HEK293T (cell line): Measurements from ENCODE around the gene HMGCR.

Experiments used
- CTCF ChIA-PET: fragments of 350-600 bp; formaldehyde crosslinking; extraction: SDS; loops from one replicate; lab custom pipeline; 2021; ENCODE audit warnings: antibody characterized with exemption, inconsistent platforms; lab: Yijun Ruan, JAX
- POLR2A ChIA-PET: fragments of 350-600 bp; formaldehyde crosslinking; extraction: SDS; loops from one replicate; lab custom pipeline; 2020; ENCODE audit warnings: antibody characterized with exemption, inconsistent platforms; lab: Yijun Ruan, JAX
- DNase-seq: peaks from one replicate; pipeline ENCODE4 v3.0.0; 2012; ENCODE audit warnings: mixed read lengths; ENCODE audit errors: extremely low spot score
- ARNT ChIP-seq: fragments of 450-650 bp; IDR thresholded peaks from 2 replicates; pipeline ENCODE4 v1.6.1; 2017; ENCODE audit warnings: mild to moderate bottlenecking
- BHLHE40 ChIP-seq: fragments of 450-650 bp; IDR thresholded peaks from 2 replicates; pipeline ENCODE4 v1.6.1; 2016; ENCODE audit warnings: mild to moderate bottlenecking, moderate library complexity, borderline replicate concordance
- CTBP1 ChIP-seq: fragments of 450-650 bp; IDR thresholded peaks from 2 replicates; pipeline ENCODE4 v1.6.1; 2016; ENCODE audit warnings: borderline replicate concordance
- ELF4 ChIP-seq: fragments of 450-650 bp; IDR thresholded peaks from 2 replicates; pipeline ENCODE4 v1.6.1; 2017; ENCODE audit warnings: antibody characterized with exemption
- FOXA1 ChIP-seq: fragments of 450-650 bp; IDR thresholded peaks from 2 replicates; pipeline ENCODE4 v1.6.1; 2016; ENCODE audit warnings: mild to moderate bottlenecking
- FOXK2 ChIP-seq: fragments of 450-650 bp; IDR thresholded peaks from 2 replicates; pipeline ENCODE4 v1.6.1; 2016; ENCODE audit warnings: mild to moderate bottlenecking
- FOXM1 ChIP-seq: fragments of 450-650 bp; IDR thresholded peaks from 2 replicates; pipeline ENCODE4 v1.6.1; 2017; ENCODE audit warnings: mild to moderate bottlenecking, borderline replicate concordance
- HDGF ChIP-seq: fragments of 450-650 bp; IDR thresholded peaks from 2 replicates; pipeline ENCODE4 v1.6.1; 2017; ENCODE audit warnings: antibody characterized with exemption, borderline replicate concordance
- L3MBTL2 ChIP-seq: fragments of 450-650 bp; conservative IDR thresholded peaks from 2 replicates; pipeline ENCODE4 v1.6.1; 2016; ENCODE audit warnings: mild to moderate bottlenecking
- LEF1 ChIP-seq: fragments of 450-650 bp; IDR thresholded peaks from 2 replicates; pipeline ENCODE4 v1.6.1; 2017; ENCODE audit warnings: mild to moderate bottlenecking, borderline replicate concordance
- NFRKB ChIP-seq: fragments of 450-650 bp; IDR thresholded peaks from 2 replicates; pipeline ENCODE4 v1.6.1; 2016; ENCODE audit warnings: mild to moderate bottlenecking, moderate library complexity
- SP1 ChIP-seq: fragments of 450-650 bp; IDR thresholded peaks from 2 replicates; pipeline ENCODE4 v1.6.1; 2017
- SUZ12 ChIP-seq: fragments of 450-650 bp; IDR thresholded peaks from 2 replicates; pipeline ENCODE4 v1.6.1; 2016; ENCODE audit warnings: mild to moderate bottlenecking
- TARDBP ChIP-seq: fragments of 450-650 bp; IDR thresholded peaks from 2 replicates; pipeline ENCODE4 v1.6.1; 2016
- ZNF384 ChIP-seq: fragments of 450-650 bp; IDR thresholded peaks from 2 replicates; pipeline ENCODE4 v1.6.1; 2016
- TF ChIP-seq, protein P1 (sequence below): fragments of 450-650 bp; IDR thresholded peaks from 2 replicates; pipeline ENCODE4 v1.6.1; 2016

The HMGCR gene

DNA sequence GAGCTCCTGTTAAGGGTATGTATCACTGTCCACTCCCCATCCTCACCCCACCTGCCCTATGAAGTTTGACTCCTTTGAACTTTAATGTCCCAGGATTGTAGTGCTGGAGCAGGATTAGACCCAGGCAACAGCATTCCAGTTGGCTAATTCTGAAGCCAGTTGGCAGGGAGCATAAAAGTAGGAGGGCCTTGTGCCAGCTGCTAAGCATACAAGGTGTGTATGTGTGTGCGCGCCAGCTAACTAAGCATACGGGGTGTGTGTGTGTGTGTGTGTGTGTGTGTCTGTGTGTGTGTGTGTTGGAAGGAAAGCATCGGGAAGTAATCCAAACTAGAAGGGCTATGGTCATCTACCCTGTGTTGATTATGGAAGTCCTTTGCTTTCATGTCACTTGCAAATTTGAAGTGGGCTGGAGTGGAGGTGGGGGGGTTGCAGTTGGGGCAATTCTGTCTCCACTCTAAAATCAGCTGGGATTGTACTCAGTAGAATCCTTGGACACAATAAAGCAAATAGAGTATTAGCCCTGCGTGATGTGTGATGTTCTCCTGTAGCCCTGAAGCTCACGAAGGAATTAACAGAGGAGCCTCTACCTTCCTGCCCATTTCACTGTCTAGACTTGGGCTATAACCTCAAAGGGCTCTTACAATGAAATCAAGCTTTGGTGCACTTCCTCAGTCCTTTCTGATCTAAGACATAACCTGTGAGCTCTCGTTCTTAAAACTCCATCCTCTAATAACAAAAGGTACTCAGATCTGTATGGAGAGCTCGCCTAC lies 26.9 kb downstream of the HMGCR start:
- ChIA-PET CTCF (no interaction called here), POLR2A (interaction anchor here (0.7 to 1.7 kb wide), 3 partner anchors 23 to 27 kb away, joined by 3 to 4 read pairs (median 3); partner anchors contain the start of gene HMGCR)
- no peak for DNase-seq
- TF ChIP-seq ARNT (no peak), TARDBP (no peak), FOXK2 (no peak), LEF1 (no peak), SUZ12 (no peak), CTBP1 (no peak), FOXM1 (no peak), ELF4 (no peak), FOXA1 (no peak), L3MBTL2 (no peak), BHLHE40 (no peak), HDGF (no peak), ZNF384 (no peak), NFRKB (no peak), SP1 (no peak)
- TF ChIP-seq, protein P1, sequence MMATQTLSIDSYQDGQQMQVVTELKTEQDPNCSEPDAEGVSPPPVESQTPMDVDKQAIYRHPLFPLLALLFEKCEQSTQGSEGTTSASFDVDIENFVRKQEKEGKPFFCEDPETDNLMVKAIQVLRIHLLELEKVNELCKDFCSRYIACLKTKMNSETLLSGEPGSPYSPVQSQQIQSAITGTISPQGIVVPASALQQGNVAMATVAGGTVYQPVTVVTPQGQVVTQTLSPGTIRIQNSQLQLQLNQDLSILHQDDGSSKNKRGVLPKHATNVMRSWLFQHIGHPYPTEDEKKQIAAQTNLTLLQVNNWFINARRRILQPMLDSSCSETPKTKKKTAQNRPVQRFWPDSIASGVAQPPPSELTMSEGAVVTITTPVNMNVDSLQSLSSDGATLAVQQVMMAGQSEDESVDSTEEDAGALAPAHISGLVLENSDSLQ = no peak

DNA sequence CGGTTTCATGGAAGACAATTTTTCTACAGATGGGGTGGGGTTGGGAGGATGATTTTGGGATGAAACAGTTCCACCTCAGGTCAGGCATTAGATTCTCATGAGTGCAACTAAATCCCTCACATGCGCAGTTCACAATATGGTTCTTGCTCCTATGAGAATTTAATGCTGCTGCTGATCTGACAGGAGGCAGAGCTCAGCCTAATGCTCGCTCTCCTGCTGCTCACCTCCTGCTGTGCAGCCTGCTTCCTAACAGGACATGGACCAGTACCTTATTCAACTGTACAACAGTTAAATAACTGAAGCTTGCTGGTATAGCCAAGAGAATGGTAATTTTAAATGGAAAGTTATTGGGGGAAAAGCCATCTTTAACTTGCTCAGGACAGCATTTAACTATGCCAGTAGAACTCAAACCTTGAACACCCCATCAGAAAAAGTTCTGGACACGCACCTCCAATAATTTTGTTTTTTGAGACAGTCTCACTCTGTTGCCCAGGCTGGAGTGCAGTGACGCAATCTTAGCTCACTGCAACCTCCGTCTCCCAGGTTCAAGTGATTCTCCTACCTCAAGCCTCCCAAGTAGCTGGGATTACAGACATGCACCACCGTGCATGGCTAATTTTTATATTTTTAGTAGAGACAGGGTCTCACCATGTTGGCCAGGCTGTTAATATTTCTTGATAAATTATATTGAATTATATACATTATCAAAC lies 27.7 kb downstream of the HMGCR start:
- TF ChIP-seq FOXM1 (no peak), FOXA1 (no peak), ZNF384 (no peak), FOXK2 (no peak), ARNT (no peak), SP1 (no peak), L3MBTL2 (no peak), HDGF (no peak), CTBP1 (no peak), BHLHE40 (no peak), LEF1 (no peak)
- ChIA-PET CTCF (no interaction called here), POLR2A (interaction anchor here (1.7 kb wide), 1 partner anchor 28 kb away, joined by 4 read pairs; the partner anchor contains the start of gene HMGCR)
- no peak for DNase-seq

DNA sequence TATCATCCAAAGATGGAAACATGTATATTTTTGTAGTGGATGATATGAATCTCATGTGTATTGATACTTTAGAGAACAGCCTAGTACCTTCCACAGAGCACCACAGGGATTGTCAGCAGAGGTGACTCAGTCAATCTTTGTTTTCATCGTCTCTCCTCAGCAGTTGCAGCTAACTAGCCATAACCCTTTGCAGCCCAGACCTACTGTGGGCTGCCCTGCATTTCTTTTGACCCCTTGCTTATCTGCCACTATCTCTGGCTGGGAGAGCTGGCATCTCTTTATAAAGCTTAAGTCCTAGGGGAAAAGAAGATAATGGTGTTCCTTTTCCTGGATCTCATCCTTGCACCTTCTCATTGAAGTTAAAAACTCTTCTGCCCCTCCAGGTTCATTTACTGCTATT lies 28.7 kb downstream of the HMGCR start:
- no peak for TF ChIP-seq FOXM1
- no peak for TF ChIP-seq SUZ12
- no peak for TF ChIP-seq ZNF384
- TF ChIP-seq SP1 = no peak
- TF ChIP-seq LEF1 = no peak
- TF ChIP-seq HDGF = no peak
- no peak for TF ChIP-seq FOXA1
- no peak for TF ChIP-seq BHLHE40
- TF ChIP-seq L3MBTL2 = no peak
- POLR2A ChIA-PET = interaction anchor here (1.7 kb wide), 1 partner anchor 29 kb away, joined by 4 read pairs; the partner anchor contains the start of gene HMGCR
- DNase-seq = no peak
- CTCF ChIA-PET = no interaction called here

DNA sequence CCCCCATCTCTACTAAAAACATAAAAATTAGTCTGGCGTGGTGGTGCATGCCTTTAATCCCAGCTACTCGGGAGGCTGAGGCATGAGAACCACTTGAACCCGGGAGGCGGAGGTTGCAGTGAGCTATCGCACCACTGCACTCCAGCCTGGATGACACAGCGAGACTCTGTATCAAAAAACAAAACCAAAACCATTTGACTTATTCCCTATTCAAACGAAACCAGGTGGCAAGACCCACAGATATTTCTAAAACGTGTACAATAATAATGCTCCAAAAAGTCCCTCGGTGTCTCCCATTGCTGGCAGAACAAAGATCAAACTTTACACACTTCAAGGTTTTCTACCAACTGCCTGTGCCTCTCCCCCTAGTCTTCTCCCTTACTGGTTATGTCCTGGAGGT lies 29.8 kb downstream of the HMGCR start:
- ChIA-PET POLR2A (no interaction called here), CTCF (interaction anchor here (0.6 kb wide), 1 partner anchor 109 kb away, joined by 4 read pairs; no protein-coding TSS in a partner anchor)
- TF ChIP-seq FOXK2 (no peak), NFRKB (no peak), SP1 (no peak), ARNT (no peak), L3MBTL2 (no peak), BHLHE40 (no peak)
- DNase-seq = no peak

- POLR2A ChIA-PET = no interaction called here
- TF ChIP-seq FOXK2 = no peak
- TF ChIP-seq, protein P1 = no peak
- TF ChIP-seq LEF1 = no peak
- TF ChIP-seq ZNF384 = no peak
- TF ChIP-seq CTBP1 = no peak
- TF ChIP-seq HDGF = no peak
- TF ChIP-seq SUZ12 = no peak
- no peak for TF ChIP-seq BHLHE40
- no peak for TF ChIP-seq L3MBTL2
- TF ChIP-seq ARNT = no peak
- no peak for TF ChIP-seq SP1
- no peak for TF ChIP-seq FOXM1
- no peak for TF ChIP-seq ELF4
- no peak for TF ChIP-seq NFRKB
- no peak for TF ChIP-seq TARDBP
- TF ChIP-seq FOXA1 = no peak
- DNase-seq = no peak
- CTCF ChIA-PET = no interaction called here
Observed at GRCh38 chr5:75367401-75367800, 30.4 kb downstream of the HMGCR start.

- TF ChIP-seq SUZ12 (no peak), NFRKB (no peak), SP1 (no peak), CTBP1 (no peak), FOXM1 (no peak)
- POLR2A ChIA-PET = no interaction called here
- CTCF ChIA-PET = no interaction called here
- no peak for DNase-seq
Observed at GRCh38 chr5:75368391-75368790, 31.4 kb downstream of the HMGCR start.
